ENCODE data around the gene MEF2A.
"Not testable (repeated sequence)": the region's sequence is repeated elsewhere in the genome, so short reads cannot be mapped to it uniquely, and the experiment has no call there.

The MEF2A gene

GRCh38 chr15:99732124-99732750 is 166.5 kb downstream of the MEF2A start:
- DNase-seq: no peak

- no peak for DNase-seq
Measured at GRCh38 chr15:99732751-99733267, 167.0 kb downstream of the MEF2A start.

GRCh38 chr15:99733268-99734039 is 167.7 kb downstream of the MEF2A start, which contains the start of gene LYSMD4:
Gene LYSMD4 (minus strand): TSS chr15:99733437. CDS start chr15:99731999, 1,438 bp downstream.
- peak; percentile 91 for DNase-seq

- not testable (repeated sequence) for DNase-seq
Measured at GRCh38 chr15:99734040-99734291, 168.2 kb downstream of the MEF2A start.

- peak; percentile 9 for DNase-seq
Measured at GRCh38 chr15:99734575-99734974, 168.8 kb downstream of the MEF2A start.

GRCh38 chr15:99735868-99736267 is 170.1 kb downstream of the MEF2A start:
- no peak for DNase-seq

GRCh38 chr15:99736702-99737101 is 170.9 kb downstream of the MEF2A start:
- no peak for DNase-seq

- DNase-seq: no peak
Measured at GRCh38 chr15:99738021-99738847, 172.4 kb downstream of the MEF2A start.

- DNase-seq: no peak
Measured at GRCh38 chr15:99741835-99742234, 176.1 kb downstream of the MEF2A start.

GRCh38 chr15:99744142-99744541 is 178.4 kb downstream of the MEF2A start:
- no peak for DNase-seq

GRCh38 chr15:99745370-99746086 is 179.7 kb downstream of the MEF2A start:
- DNase-seq: no peak

GRCh38 chr15:99749386-99749785 is 183.6 kb downstream of the MEF2A start:
- DNase-seq: no peak

GRCh38 chr15:99750326-99750725 is 184.5 kb downstream of the MEF2A start:
- DNase-seq: not testable (repeated sequence)

GRCh38 chr15:99752556-99752955 is 186.8 kb downstream of the MEF2A start:
- DNase-seq: no peak

- DNase-seq: no peak
Measured at GRCh38 chr15:99753066-99753465, 187.3 kb downstream of the MEF2A start.

GRCh38 chr15:99755692-99756409 is 190.1 kb downstream of the MEF2A start:
- peak; percentile 59 for DNase-seq

- DNase-seq: no peak
Measured at GRCh38 chr15:99762288-99762687, 196.5 kb downstream of the MEF2A start.

- DNase-seq: no peak
Measured at GRCh38 chr15:99763827-99764226, 198.0 kb downstream of the MEF2A start.

- peak; percentile 47 for DNase-seq
Measured at GRCh38 chr15:99764522-99764921, 198.7 kb downstream of the MEF2A start.
